HEK293 (cell line): ENCODE results near the gene CACNA1D.

Experiments
- ELK4 ChIP-seq: IDR thresholded peaks from 2 replicates; pipeline ENCODE4 v1.6.1; 2011; ENCODE audit warnings: mild to moderate bottlenecking, low read depth, low read length, borderline replicate concordance
- PRDM4 ChIP-seq: fragments of 450-650 bp; formaldehyde crosslinking; IDR thresholded peaks from 2 replicates; pipeline ENCODE4 v1.5.1; 2017; ENCODE audit warnings: missing biosample characterization, missing genetic modification characterization
- YY1 ChIP-seq: fragments of 450-650 bp; formaldehyde crosslinking; IDR thresholded peaks from 2 replicates; pipeline ENCODE4 v1.5.1; 2018; ENCODE audit warnings: missing biosample characterization, missing genetic modification characterization
- ZNF354C ChIP-seq: fragments of 450-650 bp; formaldehyde crosslinking; IDR thresholded peaks from 2 replicates; pipeline ENCODE4 v1.5.1; 2016; ENCODE audit warnings: missing biosample characterization, missing genetic modification characterization, low read depth, borderline replicate concordance
- ZNF785 ChIP-seq: fragments of 450-650 bp; formaldehyde crosslinking; IDR thresholded peaks from 2 replicates; pipeline ENCODE4 v1.5.1; 2016; ENCODE audit warnings: missing biosample characterization, missing genetic modification characterization
- ZNF791 ChIP-seq: fragments of 450-650 bp; formaldehyde crosslinking; IDR thresholded peaks from 2 replicates; pipeline ENCODE4 v1.5.1; 2016; ENCODE audit warnings: missing biosample characterization, missing genetic modification characterization
- TF ChIP-seq, protein P1 (sequence below): fragments of 450-650 bp; formaldehyde crosslinking; IDR thresholded peaks from 2 replicates; pipeline ENCODE4 v1.5.1; 2017; ENCODE audit warnings: missing biosample characterization, mild to moderate bottlenecking, missing genetic modification characterization, moderate library complexity
- TF ChIP-seq, protein P2 (sequence below): fragments of 450-650 bp; formaldehyde crosslinking; IDR thresholded peaks from 2 replicates; pipeline ENCODE4 v1.5.1; 2016; ENCODE audit warnings: missing biosample characterization, missing genetic modification characterization
- TF ChIP-seq, protein P3 (sequence below): fragments of 450-650 bp; formaldehyde crosslinking; IDR thresholded peaks from 2 replicates; pipeline ENCODE4 v1.5.1; 2016; ENCODE audit warnings: missing biosample characterization, missing genetic modification characterization
- TF ChIP-seq, protein P4 (sequence below): fragments of 450-650 bp; formaldehyde crosslinking; IDR thresholded peaks from 2 replicates; pipeline ENCODE4 v1.5.1; 2016; ENCODE audit warnings: missing biosample characterization, missing genetic modification characterization
- TF ChIP-seq, protein P5 (sequence below): fragments of 450-650 bp; formaldehyde crosslinking; IDR thresholded peaks from 2 replicates; pipeline ENCODE4 v1.5.1; 2016; ENCODE audit warnings: missing biosample characterization, missing genetic modification characterization
- TF ChIP-seq, protein P6 (sequence below): fragments of 450-650 bp; formaldehyde crosslinking; IDR thresholded peaks from 2 replicates; pipeline ENCODE4 v1.5.1; 2016; ENCODE audit warnings: missing biosample characterization, missing genetic modification characterization, low read depth

DNA sequence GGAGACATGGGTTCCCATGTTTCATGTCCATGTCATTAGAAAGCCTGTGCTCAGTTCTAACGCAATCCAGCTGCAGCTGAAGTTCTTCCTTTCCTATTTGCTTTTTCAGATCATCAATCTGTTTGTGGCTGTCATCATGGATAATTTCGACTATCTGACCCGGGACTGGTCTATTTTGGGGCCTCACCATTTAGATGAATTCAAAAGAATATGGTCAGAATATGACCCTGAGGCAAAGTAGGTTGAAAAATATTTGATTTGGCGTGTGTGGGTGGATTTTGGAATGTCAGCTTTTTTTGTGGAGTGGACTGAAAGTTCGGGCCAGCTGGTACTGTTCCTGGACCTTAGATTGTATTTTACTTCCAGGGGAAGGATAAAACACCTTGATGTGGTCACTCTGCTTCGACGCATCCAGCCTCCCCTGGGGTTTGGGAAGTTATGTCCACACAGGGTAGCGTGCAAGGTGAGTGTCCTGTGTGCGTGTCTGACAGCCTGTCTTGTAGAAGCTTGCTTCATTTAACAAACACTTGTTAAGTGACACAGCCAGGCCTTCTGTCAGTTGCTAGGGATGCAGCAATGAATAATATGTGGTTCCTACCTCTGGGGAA is 282.2 kb downstream of the CACNA1D start:
- TF ChIP-seq, protein P1, sequence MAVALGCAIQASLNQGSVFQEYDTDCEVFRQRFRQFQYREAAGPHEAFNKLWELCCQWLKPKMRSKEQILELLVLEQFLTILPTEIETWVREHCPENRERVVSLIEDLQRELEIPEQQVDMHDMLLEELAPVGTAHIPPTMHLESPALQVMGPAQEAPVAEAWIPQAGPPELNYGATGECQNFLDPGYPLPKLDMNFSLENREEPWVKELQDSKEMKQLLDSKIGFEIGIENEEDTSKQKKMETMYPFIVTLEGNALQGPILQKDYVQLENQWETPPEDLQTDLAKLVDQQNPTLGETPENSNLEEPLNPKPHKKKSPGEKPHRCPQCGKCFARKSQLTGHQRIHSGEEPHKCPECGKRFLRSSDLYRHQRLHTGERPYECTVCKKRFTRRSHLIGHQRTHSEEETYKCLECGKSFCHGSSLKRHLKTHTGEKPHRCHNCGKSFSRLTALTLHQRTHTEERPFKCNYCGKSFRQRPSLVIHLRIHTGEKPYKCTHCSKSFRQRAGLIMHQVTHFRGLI, result no peak
- TF ChIP-seq ZNF785 (tag by site-specific recombination), result no peak
- TF ChIP-seq, protein P2, sequence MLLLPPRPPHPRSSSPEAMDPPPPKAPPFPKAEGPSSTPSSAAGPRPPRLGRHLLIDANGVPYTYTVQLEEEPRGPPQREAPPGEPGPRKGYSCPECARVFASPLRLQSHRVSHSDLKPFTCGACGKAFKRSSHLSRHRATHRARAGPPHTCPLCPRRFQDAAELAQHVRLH (tag by site-specific recombination), result no peak
- TF ChIP-seq ELK4, result no peak
- TF ChIP-seq, protein P3, sequence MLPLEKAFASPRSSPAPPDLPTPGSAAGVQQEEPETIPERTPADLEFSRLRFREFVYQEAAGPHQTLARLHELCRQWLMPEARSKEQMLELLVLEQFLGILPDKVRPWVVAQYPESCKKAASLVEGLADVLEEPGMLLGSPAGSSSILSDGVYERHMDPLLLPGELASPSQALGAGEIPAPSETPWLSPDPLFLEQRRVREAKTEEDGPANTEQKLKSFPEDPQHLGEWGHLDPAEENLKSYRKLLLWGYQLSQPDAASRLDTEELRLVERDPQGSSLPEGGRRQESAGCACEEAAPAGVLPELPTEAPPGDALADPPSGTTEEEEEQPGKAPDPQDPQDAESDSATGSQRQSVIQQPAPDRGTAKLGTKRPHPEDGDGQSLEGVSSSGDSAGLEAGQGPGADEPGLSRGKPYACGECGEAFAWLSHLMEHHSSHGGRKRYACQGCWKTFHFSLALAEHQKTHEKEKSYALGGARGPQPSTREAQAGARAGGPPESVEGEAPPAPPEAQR (tag by site-specific recombination), result no peak
- TF ChIP-seq ZNF791 (tag by site-specific recombination), result no peak
- TF ChIP-seq, protein P4, sequence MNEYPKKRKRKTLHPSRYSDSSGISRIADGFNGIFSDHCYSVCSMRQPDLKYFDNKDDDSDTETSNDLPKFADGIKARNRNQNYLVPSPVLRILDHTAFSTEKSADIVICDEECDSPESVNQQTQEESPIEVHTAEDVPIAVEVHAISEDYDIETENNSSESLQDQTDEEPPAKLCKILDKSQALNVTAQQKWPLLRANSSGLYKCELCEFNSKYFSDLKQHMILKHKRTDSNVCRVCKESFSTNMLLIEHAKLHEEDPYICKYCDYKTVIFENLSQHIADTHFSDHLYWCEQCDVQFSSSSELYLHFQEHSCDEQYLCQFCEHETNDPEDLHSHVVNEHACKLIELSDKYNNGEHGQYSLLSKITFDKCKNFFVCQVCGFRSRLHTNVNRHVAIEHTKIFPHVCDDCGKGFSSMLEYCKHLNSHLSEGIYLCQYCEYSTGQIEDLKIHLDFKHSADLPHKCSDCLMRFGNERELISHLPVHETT (tag by site-specific recombination), result no peak
- TF ChIP-seq, protein P5, sequence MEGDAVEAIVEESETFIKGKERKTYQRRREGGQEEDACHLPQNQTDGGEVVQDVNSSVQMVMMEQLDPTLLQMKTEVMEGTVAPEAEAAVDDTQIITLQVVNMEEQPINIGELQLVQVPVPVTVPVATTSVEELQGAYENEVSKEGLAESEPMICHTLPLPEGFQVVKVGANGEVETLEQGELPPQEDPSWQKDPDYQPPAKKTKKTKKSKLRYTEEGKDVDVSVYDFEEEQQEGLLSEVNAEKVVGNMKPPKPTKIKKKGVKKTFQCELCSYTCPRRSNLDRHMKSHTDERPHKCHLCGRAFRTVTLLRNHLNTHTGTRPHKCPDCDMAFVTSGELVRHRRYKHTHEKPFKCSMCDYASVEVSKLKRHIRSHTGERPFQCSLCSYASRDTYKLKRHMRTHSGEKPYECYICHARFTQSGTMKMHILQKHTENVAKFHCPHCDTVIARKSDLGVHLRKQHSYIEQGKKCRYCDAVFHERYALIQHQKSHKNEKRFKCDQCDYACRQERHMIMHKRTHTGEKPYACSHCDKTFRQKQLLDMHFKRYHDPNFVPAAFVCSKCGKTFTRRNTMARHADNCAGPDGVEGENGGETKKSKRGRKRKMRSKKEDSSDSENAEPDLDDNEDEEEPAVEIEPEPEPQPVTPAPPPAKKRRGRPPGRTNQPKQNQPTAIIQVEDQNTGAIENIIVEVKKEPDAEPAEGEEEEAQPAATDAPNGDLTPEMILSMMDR (tag by site-specific recombination), result no peak
- TF ChIP-seq YY1, result no peak
- TF ChIP-seq PRDM4 (tag by site-specific recombination), result no peak
- TF ChIP-seq ZNF354C, result no peak
- TF ChIP-seq, protein P6, sequence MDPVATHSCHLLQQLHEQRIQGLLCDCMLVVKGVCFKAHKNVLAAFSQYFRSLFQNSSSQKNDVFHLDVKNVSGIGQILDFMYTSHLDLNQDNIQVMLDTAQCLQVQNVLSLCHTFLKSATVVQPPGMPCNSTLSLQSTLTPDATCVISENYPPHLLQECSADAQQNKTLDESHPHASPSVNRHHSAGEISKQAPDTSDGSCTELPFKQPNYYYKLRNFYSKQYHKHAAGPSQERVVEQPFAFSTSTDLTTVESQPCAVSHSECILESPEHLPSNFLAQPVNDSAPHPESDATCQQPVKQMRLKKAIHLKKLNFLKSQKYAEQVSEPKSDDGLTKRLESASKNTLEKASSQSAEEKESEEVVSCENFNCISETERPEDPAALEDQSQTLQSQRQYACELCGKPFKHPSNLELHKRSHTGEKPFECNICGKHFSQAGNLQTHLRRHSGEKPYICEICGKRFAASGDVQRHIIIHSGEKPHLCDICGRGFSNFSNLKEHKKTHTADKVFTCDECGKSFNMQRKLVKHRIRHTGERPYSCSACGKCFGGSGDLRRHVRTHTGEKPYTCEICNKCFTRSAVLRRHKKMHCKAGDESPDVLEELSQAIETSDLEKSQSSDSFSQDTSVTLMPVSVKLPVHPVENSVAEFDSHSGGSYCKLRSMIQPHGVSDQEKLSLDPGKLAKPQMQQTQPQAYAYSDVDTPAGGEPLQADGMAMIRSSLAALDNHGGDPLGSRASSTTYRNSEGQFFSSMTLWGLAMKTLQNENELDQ, result no peak
